GM19328 (cell line): ENCODE data around the gene WDFY2.
A peak's percentile ranks its signal among the peaks of the same experiment; 100 is the strongest.

Source experiments
- ATAC-seq: cut with Tn5 transposase; IDR thresholded peaks from one replicate; pipeline ENCODE4 v1.9.1; 2021; ENCODE audit warnings: mild to moderate bottlenecking, moderate library complexity; ENCODE audit not compliant: unreplicated experiment

WDFY2 gene

DNA sequence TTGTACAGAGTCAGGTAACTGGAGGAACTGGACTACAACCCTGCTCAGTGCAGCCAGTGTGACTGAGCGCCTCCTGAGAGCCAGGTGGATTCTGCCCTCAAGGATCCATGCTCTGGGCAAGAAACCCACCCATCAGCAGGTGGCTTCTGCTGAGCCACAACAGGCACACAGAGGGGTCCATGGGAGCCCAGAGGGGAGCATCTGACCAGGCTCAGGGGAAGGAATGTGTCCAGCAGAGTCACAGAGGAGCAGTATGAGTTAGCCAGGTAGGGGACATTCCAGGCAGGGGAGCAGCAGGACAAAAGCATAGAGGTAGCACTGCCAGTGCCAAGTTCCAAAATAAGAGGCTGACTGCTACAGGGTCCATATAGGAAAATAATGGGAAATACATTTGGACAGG lies 199.8 kb downstream of the WDFY2 start:
- ATAC-seq: no peak

DNA sequence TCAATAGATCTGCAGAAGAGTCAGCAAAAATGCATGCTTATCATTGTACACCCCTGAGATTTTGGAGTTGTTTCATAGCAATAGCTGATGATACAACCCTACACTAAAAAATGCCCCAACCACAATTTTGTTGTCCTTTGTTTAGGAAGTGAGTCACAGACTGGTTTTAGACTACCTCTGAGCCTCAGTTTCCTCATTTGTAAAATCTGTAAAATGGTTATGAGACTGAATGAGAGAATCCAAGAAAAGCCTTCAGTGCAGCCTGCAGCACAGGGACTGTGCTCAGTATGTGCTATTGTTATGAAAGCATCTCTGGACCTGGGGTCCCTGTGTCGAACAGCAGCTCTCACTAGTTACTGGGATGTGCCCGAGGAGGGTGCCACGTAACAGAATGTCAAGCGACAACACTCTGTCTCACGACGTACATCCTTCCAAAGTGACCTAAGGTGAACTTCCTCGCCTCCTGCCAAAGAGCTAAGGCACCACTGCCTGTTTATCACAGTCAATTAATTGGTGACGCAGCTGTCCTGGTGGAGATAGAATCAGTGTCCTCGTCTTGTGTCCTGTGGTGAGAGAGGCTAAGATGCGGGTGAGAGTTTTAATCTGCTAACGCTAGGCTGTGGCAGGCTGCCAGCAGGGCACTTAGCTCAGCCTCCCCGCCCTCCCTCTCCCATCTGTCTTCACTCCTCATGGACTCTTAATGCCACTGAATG lies 201.6 kb downstream of the WDFY2 start:
- no peak for ATAC-seq

GRCh38 chr13:51786425-51787265 lies 202.4 kb downstream of the WDFY2 start:
- no peak for ATAC-seq

DNA sequence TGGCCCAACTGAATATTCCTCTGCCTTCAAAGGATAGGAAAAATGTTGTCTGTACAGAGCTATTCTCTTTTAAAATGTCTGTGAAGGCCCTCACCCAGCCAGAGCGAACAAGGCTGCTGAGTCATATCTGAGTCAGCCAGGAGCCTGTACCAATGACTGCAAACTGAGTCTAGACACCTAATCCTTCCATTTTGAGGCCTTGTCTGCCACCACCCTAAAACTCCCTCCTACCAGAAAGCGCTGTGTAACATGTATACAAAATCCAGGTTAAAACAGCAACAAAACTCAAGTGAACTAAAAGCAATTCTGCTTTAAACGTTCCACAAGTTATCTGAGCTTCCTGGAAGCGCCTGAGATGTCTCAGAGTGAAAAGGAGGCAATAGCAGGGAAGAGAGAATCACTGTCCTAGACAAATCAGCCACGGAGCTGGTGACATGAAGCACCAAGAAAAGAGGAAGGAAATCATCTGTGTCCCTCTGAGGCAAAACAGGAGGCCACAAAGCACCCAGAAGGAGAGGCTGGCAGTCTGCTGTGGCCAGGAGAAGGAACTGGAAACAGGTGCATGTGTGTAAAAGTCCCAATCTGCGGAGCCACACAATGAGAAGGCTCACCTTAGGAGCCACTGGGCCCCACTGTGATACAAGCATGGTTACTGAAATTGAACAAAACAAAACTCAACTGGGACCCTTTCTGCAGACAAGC lies 209.5 kb downstream of the WDFY2 start:
- peak; percentile 51 for ATAC-seq

DNA sequence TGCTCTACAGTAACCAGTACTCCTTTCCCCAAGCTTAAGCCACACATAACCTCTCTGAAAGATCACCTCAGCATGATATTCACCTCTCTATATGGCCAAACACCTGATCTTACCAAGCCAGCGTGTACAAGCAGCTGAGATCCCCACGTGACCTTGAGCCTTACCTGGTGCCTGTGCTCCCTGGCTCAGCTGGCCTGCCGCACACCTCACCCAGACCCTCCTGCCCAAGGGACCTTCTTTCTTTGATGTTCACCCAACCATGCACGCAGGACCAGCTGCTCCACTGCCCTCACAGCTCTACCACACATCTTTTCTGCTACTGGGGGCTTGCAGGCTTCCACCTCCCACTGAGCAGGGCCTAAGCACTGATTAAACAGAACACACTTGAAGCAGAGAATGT lies 210.7 kb downstream of the WDFY2 start:
- no peak for ATAC-seq

- ATAC-seq: no peak
These were observed 211.2 kb downstream of the WDFY2 start for GRCh38 chr13:51795419-51795818.

- no peak for ATAC-seq
These were observed 212.3 kb downstream of the WDFY2 start for GRCh38 chr13:51796546-51796945.

DNA sequence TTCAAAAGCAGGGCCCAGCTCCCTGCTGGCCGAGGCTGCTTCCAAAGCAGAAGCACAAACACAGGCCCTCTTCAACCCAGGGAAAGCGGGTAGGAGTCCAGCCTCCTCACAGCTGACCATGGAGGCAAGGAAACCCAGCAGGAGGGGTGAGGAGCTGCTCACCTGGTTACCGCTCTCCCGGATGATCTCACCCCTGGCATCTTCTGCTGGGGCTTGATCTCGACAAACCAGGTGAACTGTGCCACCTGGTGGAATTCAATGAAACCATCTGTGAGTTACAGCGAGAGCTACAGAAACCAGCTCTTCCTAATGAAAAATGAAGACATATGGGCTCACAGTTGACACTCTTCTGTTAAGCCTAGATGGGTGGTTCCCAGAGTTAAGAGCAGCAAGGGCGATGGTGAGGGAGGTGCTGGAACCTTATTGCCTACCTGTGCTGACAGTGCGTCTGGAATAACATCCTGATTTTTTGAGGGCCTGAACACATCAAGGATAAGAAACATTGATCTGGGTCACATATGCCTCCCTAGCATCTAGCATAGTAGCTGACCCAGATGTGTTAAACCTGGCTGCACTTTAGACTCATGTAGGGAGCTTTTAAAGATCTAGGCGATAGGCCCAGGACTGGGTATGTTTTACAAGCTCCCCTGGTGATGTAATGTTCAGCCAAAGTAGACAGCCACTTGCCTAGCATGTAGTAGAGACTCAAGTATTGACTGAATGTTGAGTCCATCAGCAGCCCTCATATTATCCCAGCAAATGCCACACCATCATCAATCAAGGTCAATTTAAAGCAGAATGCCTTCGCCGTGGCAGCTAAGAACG lies 213.6 kb downstream of the WDFY2 start:
- peak; percentile 40 for ATAC-seq

DNA sequence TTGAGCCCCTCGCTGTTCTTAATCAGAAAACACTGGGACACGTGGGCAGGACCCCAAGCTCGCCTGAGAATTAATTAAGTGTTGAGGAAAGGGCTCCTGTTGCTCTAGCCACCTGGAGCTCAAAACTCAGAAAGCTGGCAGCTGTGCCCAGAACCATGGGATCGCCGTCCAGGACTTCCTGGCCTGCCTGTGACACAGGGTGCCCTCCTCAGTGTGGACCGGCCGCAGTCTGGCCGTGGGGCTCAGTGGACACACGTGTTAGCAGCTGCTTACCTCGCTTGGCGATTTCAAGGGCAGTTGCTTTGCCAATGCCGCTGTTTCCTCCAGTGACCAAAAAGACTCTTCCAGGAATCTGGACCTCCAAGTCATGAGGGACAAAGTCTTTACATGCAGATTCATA lies 215.0 kb downstream of the WDFY2 start:
- ATAC-seq: no peak

DNA sequence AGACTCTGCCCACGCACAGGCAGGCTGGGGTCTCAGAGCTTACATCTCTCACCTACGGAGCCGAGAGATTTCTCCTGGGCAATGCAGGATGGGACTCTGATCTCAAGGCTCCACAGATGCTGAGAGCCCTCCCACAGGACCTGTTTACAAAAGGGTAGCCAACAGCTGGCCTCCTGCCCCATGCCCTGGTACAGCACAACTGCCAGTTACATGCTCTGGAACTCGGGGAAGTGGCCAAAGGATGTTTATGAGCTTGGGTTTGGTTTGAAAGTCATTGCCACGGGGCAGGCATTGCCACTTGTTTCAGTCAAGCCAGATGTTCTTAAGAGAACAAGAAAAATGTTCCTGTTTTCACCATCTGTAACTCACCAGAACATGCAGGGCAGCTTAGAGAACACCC lies 216.2 kb downstream of the WDFY2 start:
- ATAC-seq: no peak

- ATAC-seq: no peak
These were observed 217.4 kb downstream of the WDFY2 start for GRCh38 chr13:51801631-51802099.

GRCh38 chr13:51802631-51803418 lies 218.6 kb downstream of the WDFY2 start:
- ATAC-seq: no peak

DNA sequence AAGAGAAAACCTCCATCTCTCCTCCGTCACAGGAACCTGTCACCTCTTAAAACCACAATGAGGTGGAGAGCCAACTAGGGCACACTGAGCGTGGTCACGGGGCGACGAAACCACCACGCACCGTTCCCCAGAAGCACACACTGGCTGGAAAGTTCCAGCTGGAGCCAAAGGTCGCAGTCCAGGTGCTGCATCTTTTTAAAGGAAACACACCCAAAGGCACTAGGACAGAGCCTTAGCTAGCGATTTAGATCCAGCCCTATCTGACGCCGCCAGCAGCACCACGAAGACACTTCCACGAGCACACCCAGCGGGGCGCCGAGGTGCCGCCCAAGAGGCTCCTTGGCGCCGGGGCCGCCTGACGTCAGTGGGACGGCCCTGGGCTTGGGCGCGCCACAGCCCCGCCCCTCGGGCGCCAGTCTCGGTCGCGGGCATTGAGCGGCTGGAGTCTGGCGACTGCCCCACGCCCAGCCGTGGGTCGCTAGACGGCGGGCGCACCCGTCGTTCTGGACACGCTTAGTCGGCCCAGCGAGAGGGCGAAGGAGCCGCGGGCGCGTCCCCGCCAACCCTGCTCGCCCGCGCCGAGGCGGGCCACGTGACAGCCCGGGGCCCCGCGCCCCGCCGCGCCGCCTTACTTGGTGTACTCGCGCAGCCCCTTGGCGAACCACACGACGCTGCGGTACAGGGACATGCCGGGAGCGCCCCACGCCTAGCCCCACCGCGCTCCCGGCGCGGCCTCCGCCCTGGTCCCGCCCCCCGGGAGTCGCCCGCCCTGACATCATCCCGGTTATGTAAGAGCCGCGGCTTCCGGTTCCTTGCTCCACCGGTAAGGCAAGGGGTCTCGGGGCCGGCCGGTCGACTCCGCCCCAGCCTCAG lies 219.4 kb downstream of the WDFY2 start, which contains the start of gene DHRS12:
TSS of gene DHRS12 (minus strand) at position 742 of the 873 bp plus-strand sequence. CDS start 4,504 bp downstream, outside the sequence.
- peak; percentile 93 for ATAC-seq

DNA sequence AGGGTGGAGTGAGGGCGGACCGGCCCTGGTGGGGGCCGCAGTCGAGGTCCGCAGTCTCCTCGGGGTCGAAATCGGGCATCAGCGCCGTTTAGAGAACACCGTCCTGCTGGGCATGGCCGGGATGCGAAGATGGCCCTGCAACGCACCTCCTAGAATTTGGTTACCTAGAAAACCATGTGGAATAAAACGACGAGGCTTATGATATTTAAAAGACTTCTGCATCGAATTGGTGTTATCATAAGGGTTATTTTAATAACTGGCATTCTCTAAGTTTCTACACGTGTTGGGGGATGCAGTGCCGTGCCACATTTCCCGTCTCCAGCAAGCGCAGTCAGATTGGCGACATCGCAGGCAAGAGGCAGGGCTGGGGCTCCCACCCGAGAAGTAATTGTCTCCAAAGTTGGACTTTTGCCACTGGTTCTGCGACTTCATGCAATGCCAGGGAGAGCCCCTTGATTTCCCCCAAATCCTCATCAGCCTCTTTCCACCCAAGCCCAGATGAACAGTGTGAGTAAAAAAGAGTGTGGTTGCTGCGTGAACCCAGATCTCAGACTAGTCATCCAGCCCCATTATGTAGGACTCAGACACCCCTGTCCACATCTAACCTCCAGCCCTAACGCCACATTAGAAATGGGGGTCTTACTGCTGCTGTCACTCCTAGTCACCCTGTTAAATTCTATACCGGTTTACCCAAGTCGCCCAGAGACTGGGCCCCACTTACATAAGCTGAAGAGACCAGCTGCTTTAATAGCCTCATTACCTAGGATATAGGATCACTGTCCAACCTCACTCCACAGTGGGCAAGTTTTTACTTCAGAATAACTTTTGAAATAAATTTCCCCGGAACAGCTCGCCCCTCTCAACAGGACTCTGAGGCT lies 220.3 kb downstream of the WDFY2 start:
- ATAC-seq: no peak

- ATAC-seq: no peak
These were observed 221.1 kb downstream of the WDFY2 start for GRCh38 chr13:51805313-51805712.

- ATAC-seq: no peak
These were observed 221.7 kb downstream of the WDFY2 start for GRCh38 chr13:51805925-51806324.

- no peak for ATAC-seq
These were observed 222.3 kb downstream of the WDFY2 start for GRCh38 chr13:51806566-51806965.

- no peak for ATAC-seq
These were observed 222.8 kb downstream of the WDFY2 start for GRCh38 chr13:51807041-51807440.
